Activated CD4-positive, alpha-beta T cell treated with anti-CD3 and anti-CD28 coated beads for 4 hours (primary cell): ENCODE results near the gene CHODL.

Source experiments
- DNase-seq, 2 donors: peaks; one replicate each; pipeline ENCODE4 v3.0.0-alpha.2; 2020

The CHODL gene

GRCh38 chr21:18298228-18298627 lies 53.6 kb downstream of the CHODL start:
- no peak for DNase-seq
